WERI-Rb-1 (cell line): ENCODE results near the gene SLC17A2.

Experiments
- DNase-seq: peaks from one replicate; pipeline ENCODE4 v3.0.0-alpha.2; 2020
- H3K27ac ChIP-seq: fragments of 250-450 bp; sonication (Bioruptor Pico); 2 replicates; pipeline ENCODE4 v1.5.1; 2020; ENCODE audit warnings: mild to moderate bottlenecking, moderate library complexity
- H3K27me3 ChIP-seq: fragments of 250-450 bp; sonication (Bioruptor Pico); 2 replicates; pipeline ENCODE4 v1.5.1; 2021; ENCODE audit warnings: mild to moderate bottlenecking, low read depth, moderate library complexity; ENCODE audit not compliant: insufficient read depth, severe bottlenecking
- H3K36me3 ChIP-seq: fragments of 250-450 bp; sonication (Bioruptor Pico); 2 replicates; pipeline ENCODE4 v1.5.1; 2020; ENCODE audit warnings: mild to moderate bottlenecking, moderate library complexity
- H3K4me3 ChIP-seq: 2 replicates; pipeline ENCODE4 v1.5.1; 2011; ENCODE audit warnings: low read depth, mild to moderate bottlenecking, control low read depth, low read length
- H3K9me3 ChIP-seq: fragments of 250-450 bp; sonication (Bioruptor Pico); 2 replicates; pipeline ENCODE4 v1.5.1; 2021; ENCODE audit warnings: mild to moderate bottlenecking, moderate library complexity; ENCODE audit not compliant: severe bottlenecking
- TF ChIP-seq, protein P1 (sequence below): IDR thresholded peaks from 2 replicates; pipeline ENCODE4 v1.5.1; 2011; ENCODE audit warnings: low read depth, mild to moderate bottlenecking, control low read depth, inconsistent platforms, low read length

Gene SLC17A2

DNA sequence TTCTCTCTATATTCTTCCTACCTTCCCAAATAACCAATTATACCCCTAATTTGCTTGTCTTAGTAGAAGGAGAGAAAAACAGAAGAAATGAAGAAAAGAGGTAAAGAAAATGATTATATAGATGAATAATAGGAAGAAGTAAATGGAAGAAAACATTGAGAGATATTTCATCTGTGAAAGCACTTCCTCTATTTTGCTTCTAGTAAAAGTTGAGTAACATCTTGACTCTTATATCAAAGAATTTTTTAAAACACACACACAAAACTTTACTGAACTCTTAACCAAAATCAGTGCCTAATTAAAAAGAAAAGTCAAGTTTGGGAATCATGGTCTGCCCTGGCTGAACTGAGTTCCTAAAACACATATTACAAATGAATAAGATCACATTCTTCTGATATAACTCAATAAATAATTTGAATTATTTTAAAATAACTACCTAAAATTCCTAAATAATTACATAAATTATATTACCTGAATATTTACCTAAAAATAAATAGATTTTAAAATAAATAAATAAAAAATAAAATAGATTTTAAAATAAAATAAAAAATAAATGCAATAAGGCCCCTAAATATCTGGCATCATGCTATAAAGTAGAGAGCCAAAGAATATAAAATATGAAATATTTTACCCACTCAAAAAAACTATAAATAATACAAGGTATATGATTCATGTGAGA, 8.8 kb downstream of the SLC17A2 start:
- H3K27ac ChIP-seq: no peak overlapping the region
- no peaks in the 10 kb centered on the region for H3K27me3 ChIP-seq
- TF ChIP-seq, protein P1, sequence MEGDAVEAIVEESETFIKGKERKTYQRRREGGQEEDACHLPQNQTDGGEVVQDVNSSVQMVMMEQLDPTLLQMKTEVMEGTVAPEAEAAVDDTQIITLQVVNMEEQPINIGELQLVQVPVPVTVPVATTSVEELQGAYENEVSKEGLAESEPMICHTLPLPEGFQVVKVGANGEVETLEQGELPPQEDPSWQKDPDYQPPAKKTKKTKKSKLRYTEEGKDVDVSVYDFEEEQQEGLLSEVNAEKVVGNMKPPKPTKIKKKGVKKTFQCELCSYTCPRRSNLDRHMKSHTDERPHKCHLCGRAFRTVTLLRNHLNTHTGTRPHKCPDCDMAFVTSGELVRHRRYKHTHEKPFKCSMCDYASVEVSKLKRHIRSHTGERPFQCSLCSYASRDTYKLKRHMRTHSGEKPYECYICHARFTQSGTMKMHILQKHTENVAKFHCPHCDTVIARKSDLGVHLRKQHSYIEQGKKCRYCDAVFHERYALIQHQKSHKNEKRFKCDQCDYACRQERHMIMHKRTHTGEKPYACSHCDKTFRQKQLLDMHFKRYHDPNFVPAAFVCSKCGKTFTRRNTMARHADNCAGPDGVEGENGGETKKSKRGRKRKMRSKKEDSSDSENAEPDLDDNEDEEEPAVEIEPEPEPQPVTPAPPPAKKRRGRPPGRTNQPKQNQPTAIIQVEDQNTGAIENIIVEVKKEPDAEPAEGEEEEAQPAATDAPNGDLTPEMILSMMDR: no peak
- no peaks in the 10 kb centered on the region for H3K36me3 ChIP-seq
- H3K9me3 ChIP-seq: no peaks in the 10 kb centered on the region
- H3K4me3 ChIP-seq: no peak overlapping the region
- no peak for DNase-seq

DNA sequence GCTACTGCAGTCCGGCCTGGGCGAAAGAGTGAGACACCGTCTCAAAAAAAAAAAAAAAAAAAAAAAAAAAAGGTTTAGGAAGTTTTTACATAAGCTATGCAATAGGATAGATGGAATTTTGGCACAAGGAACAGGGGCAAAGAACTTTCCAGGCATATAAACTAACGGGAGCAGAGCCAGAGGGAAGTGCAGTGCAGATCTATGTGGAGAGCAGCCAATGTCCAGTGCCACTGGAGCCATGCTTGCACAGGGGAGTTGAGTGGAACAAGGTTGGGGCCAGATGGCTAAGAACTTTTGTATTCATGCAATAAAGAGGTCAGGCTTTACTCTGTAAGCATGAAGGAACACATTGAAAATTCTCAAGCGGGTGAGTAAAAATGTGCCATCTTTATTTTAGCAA, 10.8 kb downstream of the SLC17A2 start:
- Histone ChIP-seq H3K27ac (no peak overlapping the region), H3K9me3 (no peaks in the 10 kb centered on the region), H3K36me3 (no peaks in the 10 kb centered on the region), H3K27me3 (no peaks in the 10 kb centered on the region), H3K4me3 (no peak overlapping the region)
- TF ChIP-seq, protein P1: no peak
- DNase-seq: no peak

DNA sequence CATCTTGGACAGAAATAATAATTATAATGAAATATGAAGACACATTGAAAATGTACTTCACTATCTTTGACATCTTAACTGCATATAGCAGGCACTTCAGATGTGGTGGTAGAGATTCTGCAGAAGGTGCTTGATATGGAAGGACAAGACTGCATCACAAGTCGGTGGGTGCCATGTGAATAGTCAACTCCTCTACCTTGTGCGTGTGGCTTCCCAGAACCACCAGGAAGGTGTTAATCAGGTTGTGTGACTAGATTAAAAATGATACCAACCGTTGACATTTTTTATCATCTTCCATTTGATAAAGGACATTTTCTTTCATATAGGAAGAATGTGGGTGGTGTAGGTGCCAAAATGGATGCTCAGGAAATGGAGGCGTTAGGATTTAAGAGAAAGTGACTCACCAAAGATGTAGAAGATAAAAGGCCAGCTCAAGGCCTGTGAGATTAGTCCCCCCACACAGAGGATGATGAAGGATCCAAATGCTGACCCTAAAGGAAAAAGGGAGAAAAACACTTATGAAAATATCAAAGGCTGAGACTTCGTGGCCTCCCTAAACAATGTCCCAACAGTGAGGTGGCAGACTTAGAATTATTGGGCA, 12.3 kb downstream of the SLC17A2 start:
- no peak overlapping the region for H3K27ac ChIP-seq
- H3K36me3 ChIP-seq: no peaks in the 10 kb centered on the region
- no peaks in the 10 kb centered on the region for H3K27me3 ChIP-seq
- DNase-seq: no peak
- no peaks in the 10 kb centered on the region for H3K9me3 ChIP-seq
- TF ChIP-seq, protein P1: no peak
- no peak overlapping the region for H3K4me3 ChIP-seq

DNA sequence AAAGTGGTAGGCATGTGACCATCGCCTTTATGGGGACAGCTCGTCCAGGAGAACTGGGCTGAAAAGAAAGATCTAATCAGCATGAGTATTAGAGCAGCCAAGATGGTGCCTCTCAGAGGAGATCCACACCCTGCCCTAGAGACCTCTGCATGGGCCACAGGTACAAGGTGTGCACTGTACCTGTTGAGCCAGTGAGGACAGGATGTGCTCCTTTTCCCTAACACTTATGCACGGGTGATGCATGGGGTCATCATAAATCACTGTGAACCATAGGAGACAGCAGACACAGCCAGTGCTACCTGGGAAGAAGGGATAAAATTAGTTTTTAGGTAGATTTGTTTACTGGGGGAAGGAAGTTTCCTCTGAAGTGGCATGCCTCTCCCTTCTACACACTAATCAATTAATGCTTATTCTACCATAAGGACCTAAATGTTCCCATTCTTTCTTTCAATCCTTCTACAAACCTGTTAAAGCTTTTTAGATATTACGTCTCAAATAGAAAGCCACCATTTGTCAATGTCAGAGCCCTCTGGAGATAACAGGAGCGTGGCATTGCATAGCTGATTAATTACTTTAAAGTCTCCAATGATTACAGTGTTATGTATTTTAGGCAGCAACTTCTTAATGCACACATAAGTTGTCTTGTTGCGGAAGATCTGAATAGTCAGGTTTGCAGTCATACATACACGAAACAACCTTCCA, 13.6 kb downstream of the SLC17A2 start:
- Histone ChIP-seq H3K9me3 (no peaks in the 10 kb centered on the region), H3K27me3 (no peaks in the 10 kb centered on the region), H3K36me3 (no peaks in the 10 kb centered on the region), H3K27ac (no peak overlapping the region), H3K4me3 (no peak overlapping the region)
- no peak for DNase-seq
- TF ChIP-seq, protein P1: no peak

DNA sequence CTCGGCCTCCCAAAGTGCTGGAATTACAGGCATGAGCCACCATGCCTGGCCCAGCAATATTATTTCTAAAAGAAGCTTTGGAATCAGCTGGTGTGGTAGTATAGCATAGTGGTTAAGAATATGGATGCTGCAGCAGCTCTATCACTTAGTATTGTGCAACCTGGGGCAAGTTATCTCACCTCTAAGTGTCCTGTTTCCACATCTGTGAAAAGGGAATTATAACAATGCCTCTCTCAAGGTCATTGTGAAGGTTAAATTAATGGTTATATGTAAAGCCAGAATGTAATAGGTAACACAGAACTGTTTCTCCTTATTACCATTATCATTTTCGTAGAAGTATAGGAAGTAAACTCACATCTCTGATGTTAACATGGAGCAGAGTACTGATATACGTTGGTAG, 14.2 kb downstream of the SLC17A2 start:
- Histone ChIP-seq H3K27me3 (no peaks in the 10 kb centered on the region), H3K4me3 (no peak overlapping the region), H3K9me3 (no peaks in the 10 kb centered on the region), H3K36me3 (no peaks in the 10 kb centered on the region), H3K27ac (no peak overlapping the region)
- DNase-seq: no peak
- TF ChIP-seq, protein P1: no peak
